K562 (cell line): ENCODE results near the gene PTPMT1. TPM values are rescaled to one million over a fixed set of nuclear protein-coding genes. Genes with fewer than 3 reads are reported as not detected.

Experiments used
- ATAC-seq: fragments of 200-7000 bp; cut with Tn5 transposase; 3 replicates; pipeline ENCODE4 v1.9.1; 2020; ENCODE audit warnings: moderate library complexity
- BruUV-seq: library from RNA; stranded (reverse); fragments of 400-500 nt; replicated peaks from 2 replicates; lab custom pipeline; 2021; lab: Mats Ljungman, UMichigan
- CTCF ChIA-PET: fragments of 300-600 bp; formaldehyde crosslinking; extraction: SDS; loops from one replicate; lab custom pipeline; 2021; ENCODE audit warnings: low intra/inter-chr PET ratio; lab: Yijun Ruan, JAX
- POLR2A ChIA-PET: fragments of 300-600, 350-650 bp; sonication (Branson Sonifier 250); formaldehyde crosslinking; extraction: SDS; loops from one replicate; lab custom pipeline; 2021; ENCODE audit warnings: antibody characterized with exemption, inconsistent platforms; lab: Yijun Ruan, JAX
- DNase-seq, 4 experiments: peaks; one replicate each; pipeline versions ENCODE4 v3.0.0 to v3.0.0-alpha.2; 2011 to 2018; ENCODE audit warnings: low spot score in 3 of 4, mixed read lengths in 3 of 4; ENCODE audit errors: extremely low read depth in 1 of 4
- FAIRE-seq: peaks from 2 replicates; lab custom pipeline; 2011; peaks lifted over from hg19 to GRCh38; lab: Jason Lieb, UNC
- H2AFZ ChIP-seq: 2 replicates; pipeline ENCODE4 v1.6.0; 2011; ENCODE audit warnings: low read depth, low read length, control low read depth, inconsistent platforms
- H3K27ac ChIP-seq: fragments of 200-600 bp; 3 replicates; pipeline ENCODE4 v1.8.0; 2011; ENCODE audit warnings: low read depth, mild to moderate bottlenecking, control low read depth, inconsistent platforms, low read length, moderate library complexity, mixed read lengths; ENCODE audit errors: extremely low read depth
- H3K27me3 ChIP-seq, 2 experiments: fragments of 300-600 bp in 1 of 2; 2 replicates in 1 of 2; 3 replicates in 1 of 2; pipeline versions ENCODE4 v1.6.0 to v1.8.0; 2011; ENCODE audit warnings: inconsistent platforms in 2 of 2, low read length in 2 of 2, mild to moderate bottlenecking in 1 of 2, mixed read lengths in 1 of 2, moderate library complexity in 1 of 2; ENCODE audit not compliant: control insufficient read depth in 2 of 2, insufficient read depth in 2 of 2
- H3K36me3 ChIP-seq: fragments of 300-600 bp; 3 replicates; pipeline ENCODE4 v1.8.0; 2011; ENCODE audit warnings: mild to moderate bottlenecking, low read length, inconsistent platforms; ENCODE audit not compliant: control insufficient read depth, insufficient read depth
- H3K4me1 ChIP-seq, 2 experiments: fragments of 200-600 bp in 1 of 2; replicated peaks in 1 of 2; 2 replicates in 1 of 2; 3 replicates in 1 of 2; pipeline versions ENCODE4 v1.5.1 to v1.8.0; 2011; ENCODE audit warnings: inconsistent platforms in 2 of 2, low read length in 2 of 2, mild to moderate bottlenecking in 1 of 2, mixed read lengths in 1 of 2, moderate library complexity in 1 of 2; ENCODE audit not compliant: control insufficient read depth in 2 of 2, insufficient read depth in 2 of 2
- H3K4me2 ChIP-seq: 2 replicates; pipeline ENCODE4 v1.6.1; 2011; ENCODE audit warnings: low read length, control low read depth, inconsistent platforms, mixed read lengths; ENCODE audit not compliant: insufficient read depth
- H3K4me3 ChIP-seq: fragments of 200-600 bp; sonication (generic), shearing (Covaris generic); 2 replicates; pipeline ENCODE4 v1.5.1; 2016; ENCODE audit warnings: control low read depth, inconsistent platforms
- H3K79me2 ChIP-seq: fragments of 200-600 bp; 3 replicates; pipeline ENCODE4 v1.8.0; 2011; ENCODE audit warnings: low read length, inconsistent platforms; ENCODE audit not compliant: control insufficient read depth, insufficient read depth
- H3K9ac ChIP-seq, 2 experiments: 2 replicates each; pipeline versions ENCODE4 v1.6.0 to v1.6.1; 2011; ENCODE audit warnings: low read depth in 2 of 2, low read length in 2 of 2, control low read depth in 1 of 2, inconsistent platforms in 1 of 2, mild to moderate bottlenecking in 1 of 2, mixed read lengths in 1 of 2; ENCODE audit not compliant: insufficient read depth in 1 of 2
- H3K9me1 ChIP-seq: one replicate; pipeline ENCODE4 v1.6.0; 2011; ENCODE audit warnings: inconsistent platforms, mild to moderate bottlenecking, low read length, moderate library complexity; ENCODE audit not compliant: control insufficient read depth, insufficient read depth
- H3K9me3 ChIP-seq: replicated peaks from 2 replicates; pipeline ENCODE4 v1.5.1; 2011; ENCODE audit warnings: low read depth, low read length, inconsistent platforms; ENCODE audit not compliant: control insufficient read depth, insufficient read depth
- H4K20me1 ChIP-seq: replicated peaks from 2 replicates; pipeline ENCODE4 v1.6.1; 2011; ENCODE audit warnings: low read length, inconsistent platforms, mixed read lengths; ENCODE audit not compliant: control insufficient read depth, insufficient read depth
- CEBPG ChIP-seq, 3 experiments: fragments of 200-800 bp in 1 of 3; sonication (Bioruptor generic) in 1 of 3; sonication (generic) in 1 of 3; formaldehyde crosslinking in 1 of 3; IDR thresholded peaks in 2 of 3; conservative IDR thresholded peaks in 1 of 3; 2 replicates each; pipeline versions ENCODE4 v1.6.1 to v1.8.0; 2016 to 2022; ENCODE audit warnings: missing compliant biosample characterization in 2 of 3, missing genetic modification characterization in 2 of 3, mild to moderate bottlenecking in 1 of 3, missing genetic modification reagents in 1 of 3
- POLR2B ChIP-seq: fragments of 450-650 bp; IDR thresholded peaks from 2 replicates; pipeline ENCODE4 v1.6.1; 2018; ENCODE audit warnings: low read depth; ENCODE audit not compliant: partially characterized antibody
- RFX1 ChIP-seq: fragments of 450-650 bp; IDR thresholded peaks from 2 replicates; pipeline ENCODE4 v1.6.1; 2016; ENCODE audit warnings: mild to moderate bottlenecking, moderate library complexity
- ZNF280A ChIP-seq: fragments of 450-650 bp; IDR thresholded peaks from 2 replicates; pipeline ENCODE4 v1.6.1; 2018; ENCODE audit warnings: mild to moderate bottlenecking, low read depth; ENCODE audit not compliant: partially characterized antibody
- ZNF384 ChIP-seq: IDR thresholded peaks from 2 replicates; pipeline ENCODE4 v1.6.1; 2012; ENCODE audit warnings: low read depth, low read length, improper control_type of control experiment
- WGBS: fragments of 100-300 bp; shearing (Covaris generic); methylation state at CpG from one replicate; pipeline ENCODE4 v1.1.6; 2016; ENCODE audit warnings: low coverage, mixed read lengths; ENCODE audit not compliant: insufficient coverage; ENCODE audit errors: missing lambda C conversion rate; 5-methylcytosine and 5-hydroxymethylcytosine counted together
- in situ Hi-C: fragments of 300-500 bp; cut with MboI; formaldehyde crosslinking; loops from 4 replicates; pipeline ENCODE4 v1.15.0; 2018; ENCODE audit warnings: inconsistent platforms, mixed read lengths
- intact Hi-C: fragments of 100-400 bp; cut with micrococcal nuclease; formaldehyde crosslinking; loops from 2 replicates; pipeline ENCODE4 v1.14.2; 2022
- polyA plus RNA-seq, 8 experiments: library from polyadenylated mRNA; depleted of rRNA in 4 of 8; stranded (reverse) in 5 of 8; unstranded in 3 of 8; fragments of >200 nt; fragmentation: Nextera tagmentation in 2 of 8; fragmentation: Illumina TruSeq in 1 of 8; extraction: Ambion mirVana in 2 of 8; extraction: Trizol in 1 of 8; gene quantifications; 2 replicates each; pipeline versions ENCODE4 v1.2.1 to v1.2.3, GENCODE V29; 2011 to 2014; ENCODE audit warnings: inconsistent platforms in 1 of 8, missing spikeins in 1 of 8
- total RNA-seq, 7 experiments: library from RNA; depleted of rRNA in 6 of 7; stranded (reverse); fragments of >200 nt in 6 of 7; fragmentation: Illumina TruSeq in 2 of 7; extraction: Trizol in 2 of 7; gene quantifications; 2 replicates each; pipeline versions ENCODE4 v1.2.1 to v1.2.3, GENCODE V29; 2011 to 2021; ENCODE audit warnings: low replicate concordance in 1 of 7

Gene PTPMT1
- total and polyA plus RNA-seq, 9 of the 15 experiments (the other 6 are each of a cell fraction or from before 2014, with no cell fraction given), result 10.4 to 140 (median 67.2) TPM

DNA sequence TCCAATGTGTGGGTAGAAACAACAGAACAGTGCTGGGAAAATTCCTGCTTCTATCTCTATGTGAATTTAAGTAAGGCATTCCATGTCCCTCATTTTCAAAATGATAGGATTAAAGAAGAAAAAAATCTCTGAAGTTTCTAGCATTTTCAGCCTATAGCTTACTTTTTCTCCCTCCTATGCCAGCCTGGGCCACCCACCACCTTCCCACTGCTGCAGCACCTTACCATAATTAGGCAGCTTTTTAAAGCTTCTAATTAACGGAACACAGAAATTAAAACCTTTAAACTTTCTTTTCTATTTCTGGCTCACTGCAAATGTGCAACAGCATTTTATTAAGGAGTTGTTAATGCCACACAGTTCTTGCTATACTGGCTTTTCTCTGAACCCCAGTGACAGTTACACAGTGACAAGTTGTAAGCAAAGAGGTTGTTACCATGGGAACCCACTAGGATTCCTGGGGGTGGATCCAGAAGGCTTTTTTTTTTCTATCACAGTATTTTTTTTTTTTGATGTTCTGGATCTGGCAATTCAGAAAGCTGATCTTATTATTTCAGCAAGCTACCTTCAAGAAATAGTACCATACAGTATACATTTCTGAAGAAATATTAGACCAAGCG lies 32.7 kb upstream of the PTPMT1 start:
- DNase-seq, result peak in 2 of 4 experiments; percentile 26 to 31
- no peak overlapping the region for H3K4me2 ChIP-seq
- in situ Hi-C loops (no loop called here), intact Hi-C loops (no loop called here)
- peaks cover 10% of the 10 kb centered on the region; the same call in 1 of the 3 replicates for H3K36me3 ChIP-seq
- peak; percentile 59; the same call in 1 of the 2 replicates for TF ChIP-seq ZNF384
- TF ChIP-seq RFX1, result peak; percentile 84
- no peak for TF ChIP-seq POLR2B
- H4K20me1 ChIP-seq, result peaks cover 13% of the 10 kb centered on the region
- no peaks in the 10 kb centered on the region for H3K27me3 ChIP-seq
- no peak overlapping the region for H3K27ac ChIP-seq
- no peak overlapping the region for H3K9ac ChIP-seq
- POLR2A ChIA-PET, result interaction anchor here (0.5 to 2.6 kb wide), 4 partner anchors 8 to 42 kb away, joined by 3 to 19 read pairs (median 4); no protein-coding TSS in a partner anchor
- H3K4me3 ChIP-seq, result no peak overlapping the region
- no peak overlapping the region for H2AFZ ChIP-seq
- no peak for ATAC-seq
- BruUV-seq, result TSS peak; percentile 13
- CTCF ChIA-PET, result no interaction called here
- H3K4me1 ChIP-seq, result peaks cover 4 to 5% of the 10 kb centered on the region in 2 experiments; a peak in 3 of 5 replicates
- H3K9me1 ChIP-seq, result no peaks in the 10 kb centered on the region
- no peak for FAIRE-seq
- H3K79me2 ChIP-seq, result peaks cover 100% of the 10 kb centered on the region
- 93% methylated on average over 2 of the region's 2 CpGs for WGBS
- no peaks in the 10 kb centered on the region for H3K9me3 ChIP-seq

DNA sequence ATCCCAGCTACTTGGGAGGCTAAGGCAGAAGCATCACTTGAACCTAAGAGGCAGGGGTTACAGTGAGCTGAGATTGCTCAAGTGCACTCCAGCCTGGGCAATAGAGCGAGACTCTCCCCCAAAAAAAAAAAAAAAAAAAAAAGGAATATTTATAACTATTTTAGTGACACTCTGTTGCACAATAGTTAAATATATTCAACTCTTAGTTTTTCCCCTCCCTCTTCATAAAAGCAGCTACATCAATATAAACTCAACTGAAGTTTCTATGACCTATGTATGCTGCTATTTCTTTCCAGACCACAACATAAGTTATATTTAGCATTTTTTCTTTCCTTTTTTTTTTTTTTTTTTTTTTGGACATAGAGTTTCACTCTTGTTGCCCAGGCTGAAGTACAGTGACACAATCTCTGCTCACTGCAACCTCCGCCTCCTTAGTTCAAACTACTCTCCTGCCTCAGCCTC lies 31.7 kb upstream of the PTPMT1 start:
- peaks cover 99% of the 10 kb centered on the region for H3K79me2 ChIP-seq
- no peak overlapping the region for H3K27ac ChIP-seq
- no TSS peak for BruUV-seq
- H3K27me3 ChIP-seq, result no peaks in the 10 kb centered on the region
- POLR2A ChIA-PET, result interaction anchor here (1.0 to 2.6 kb wide), 5 partner anchors 8 to 18 kb away, joined by 4 to 19 read pairs (median 5); no protein-coding TSS in a partner anchor
- TF ChIP-seq CEBPG (CRISPR knock-in tag; IDR thresholded peaks at IDR 0.05), result no peak
- 0 out of 4 replicates have a peak, but pooled peaks of 1 of the 2 experiments have one; percentile 6 for TF ChIP-seq CEBPG (tag; conservative IDR thresholded peaks at IDR 0.05 in 1 of 2, IDR thresholded peaks at IDR 0.05 in 1 of 2)
- TF ChIP-seq ZNF280A, result no peak
- WGBS, result 89% methylated on average over 1 of the region's 2 CpGs
- peaks cover 4 to 5% of the 10 kb centered on the region in 2 experiments; a peak in 3 of 5 replicates for H3K4me1 ChIP-seq
- FAIRE-seq (no peak), DNase-seq (no peak), ATAC-seq (no peak)
- H3K36me3 ChIP-seq, result peaks cover 12% of the 10 kb centered on the region; the same call in 1 of the 3 replicates
- no peak overlapping the region for H3K4me3 ChIP-seq
- H2AFZ ChIP-seq, result no peak overlapping the region
- H3K4me2 ChIP-seq, result no peak overlapping the region
- no peak overlapping the region for H3K9ac ChIP-seq
- H3K9me3 ChIP-seq, result no peaks in the 10 kb centered on the region
- peaks cover 13% of the 10 kb centered on the region for H4K20me1 ChIP-seq
- in situ Hi-C loops, result no loop called here
- intact Hi-C loops, result no loop called here
- H3K9me1 ChIP-seq, result no peaks in the 10 kb centered on the region
- CTCF ChIA-PET, result no interaction called here
